ENCODE measurements around the gene USP34. TPM values are rescaled to one million over a fixed set of nuclear protein-coding genes. Genes with fewer than 3 reads are reported as not detected.

Gene USP34
- total RNA-seq: 149 to 157 TPM (median 155 TPM) in 3 replicates

- Mint-ChIP-seq H3K27me3 (ENCODE audit: low read depth) (no peaks in the 10 kb centered on the region), H3K27ac (peak within 1 kb of the TSS; percentile 99), H3K4me3 (peak within 1 kb of the TSS; percentile 94), H3K9me3 (no peaks in the 10 kb centered on the region), H3K36me3 (no peaks in the 10 kb centered on the region), H3K4me1 (peaks cover 28% of the 10 kb centered on the region)
- no peak for TF ChIP-seq CTCF (IDR thresholded peaks at IDR 0.05; ENCODE audit: unreplicated experiment)
- peak; percentile 87 to 94 for DNase-seq (ENCODE audit: low spot score in 2 of 2, unreplicated experiment in 2 of 2)
Measured at GRCh38 chr2:61470965-61471904, at the start of gene USP34. Gene USP34, minus strand, starts transcription at chr2:61471087. Its CDS starts 395 bp downstream, at chr2:61470692.

GRCh38 chr2:61520261-61520660, 49.4 kb upstream of the USP34 start:
- DNase-seq (ENCODE audit: low spot score in 2 of 2, unreplicated experiment in 2 of 2): no peak
- Mint-ChIP-seq H3K36me3 (peaks cover 17% of the 10 kb centered on the region), H3K27me3 (ENCODE audit: low read depth) (no peaks in the 10 kb centered on the region), H3K27ac (peak overlapping the region; percentile 47), H3K4me3 (no peak overlapping the region), H3K9me3 (no peaks in the 10 kb centered on the region), H3K4me1 (peaks cover 2% of the 10 kb centered on the region)
- TF ChIP-seq CTCF (IDR thresholded peaks at IDR 0.05; ENCODE audit: unreplicated experiment): no peak

- Mint-ChIP-seq H3K4me1 (peaks cover 2% of the 10 kb centered on the region), H3K4me3 (no peak overlapping the region), H3K27ac (peak overlapping the region; percentile 79), H3K36me3 (peaks cover 32% of the 10 kb centered on the region), H3K27me3 (ENCODE audit: low read depth) (no peaks in the 10 kb centered on the region), H3K9me3 (no peaks in the 10 kb centered on the region)
- no peak for TF ChIP-seq CTCF (IDR thresholded peaks at IDR 0.05; ENCODE audit: unreplicated experiment)
- DNase-seq (ENCODE audit: low spot score in 2 of 2, unreplicated experiment in 2 of 2): no peak
Measured at GRCh38 chr2:61512768-61513398, 42.0 kb upstream of the USP34 start.

GRCh38 chr2:61510674-61511671, 40.1 kb upstream of the USP34 start:
- Mint-ChIP-seq H3K36me3 (peaks cover 31% of the 10 kb centered on the region), H3K4me3 (no peak overlapping the region), H3K4me1 (peaks cover 2% of the 10 kb centered on the region), H3K27me3 (ENCODE audit: low read depth) (no peaks in the 10 kb centered on the region), H3K27ac (peak overlapping the region; percentile 59), H3K9me3 (no peaks in the 10 kb centered on the region)
- DNase-seq (ENCODE audit: low spot score in 2 of 2, unreplicated experiment in 2 of 2): no peak
- no peak for TF ChIP-seq CTCF (IDR thresholded peaks at IDR 0.05; ENCODE audit: unreplicated experiment)

- no peak overlapping the region for H3K27ac Mint-ChIP-seq
- H3K4me1 Mint-ChIP-seq: no peaks in the 10 kb centered on the region
- no peak overlapping the region for H3K4me3 Mint-ChIP-seq
- H3K9me3 Mint-ChIP-seq: no peaks in the 10 kb centered on the region
- DNase-seq (ENCODE audit: low spot score in 2 of 2, unreplicated experiment in 2 of 2): no peak
- peaks cover 28% of the 10 kb centered on the region for H3K36me3 Mint-ChIP-seq
- TF ChIP-seq CTCF (IDR thresholded peaks at IDR 0.05; ENCODE audit: unreplicated experiment): no peak
- H3K27me3 Mint-ChIP-seq (ENCODE audit: low read depth): no peaks in the 10 kb centered on the region
Measured at GRCh38 chr2:61504949-61505348, 34.1 kb upstream of the USP34 start.
